ENCODE data around the gene CDYL.
"Not testable (repeated sequence)": the region's sequence is repeated elsewhere in the genome, so short reads cannot be mapped to it uniquely, and the experiment has no call there.

The CDYL gene

GRCh38 chr6:4848382-4849068 lies 72.3 kb downstream of the CDYL start:
- peaks cover 14% of the 10 kb centered on the region for H3K4me1 ChIP-seq (ENCODE audit: insufficient read depth, low read length)
- H3K4me3 ChIP-seq (ENCODE audit: low read length), result no peak overlapping the region
- H3K27me3 ChIP-seq (ENCODE audit: insufficient read depth, low read length), result no peaks in the 10 kb centered on the region
- H3K36me3 ChIP-seq (ENCODE audit: insufficient read depth, low read length), result no peaks in the 10 kb centered on the region
- H3K9ac ChIP-seq (ENCODE audit: low read depth, low read length), result no peak overlapping the region
- 64% methylated on average over 7 of the region's 7 CpGs for WGBS
- no peak overlapping the region for H3K27ac ChIP-seq (ENCODE audit: low read depth, low read length)
- H3K9me3 ChIP-seq (ENCODE audit: insufficient read depth, low read depth, low read length), result no peaks in the 10 kb centered on the region; the same call in 1 of the 2 replicates

GRCh38 chr6:4849226-4850022 lies 73.2 kb downstream of the CDYL start:
- H3K27ac ChIP-seq (ENCODE audit: low read depth, low read length), result no peak overlapping the region
- no peaks in the 10 kb centered on the region for H3K36me3 ChIP-seq (ENCODE audit: insufficient read depth, low read length)
- WGBS, result 89% methylated on average over 4 of the region's 4 CpGs

GRCh38 chr6:4851035-4851434 lies 74.8 kb downstream of the CDYL start:
- peaks cover 14% of the 10 kb centered on the region for H3K4me1 ChIP-seq (ENCODE audit: insufficient read depth, low read length)
- H3K36me3 ChIP-seq (ENCODE audit: insufficient read depth, low read length), result no peaks in the 10 kb centered on the region
- no peak overlapping the region for H3K9ac ChIP-seq (ENCODE audit: low read depth, low read length)
- no peak overlapping the region for H3K27ac ChIP-seq (ENCODE audit: low read depth, low read length)
- H3K27me3 ChIP-seq (ENCODE audit: insufficient read depth, low read length), result no peaks in the 10 kb centered on the region
- no peak overlapping the region for H3K4me3 ChIP-seq (ENCODE audit: low read length)
- H3K9me3 ChIP-seq (ENCODE audit: insufficient read depth, low read depth, low read length), result no peaks in the 10 kb centered on the region
- 93% methylated on average over 4 of the region's 4 CpGs for WGBS

More at GRCh38 chr6:4849226-4850022, 73.2 kb downstream of the CDYL start:
- Histone ChIP-seq H3K9me3 (ENCODE audit: insufficient read depth, low read depth, low read length) (no peaks in the 10 kb centered on the region), H3K9ac (ENCODE audit: low read depth, low read length) (no peak overlapping the region), H3K4me3 (ENCODE audit: low read length) (no peak overlapping the region), H3K27me3 (ENCODE audit: insufficient read depth, low read length) (no peaks in the 10 kb centered on the region), H3K4me1 (ENCODE audit: insufficient read depth, low read length) (peaks cover 14% of the 10 kb centered on the region)

- 84% methylated on average over 1 of the region's 1 CpG for WGBS
- H3K9ac ChIP-seq (ENCODE audit: low read depth, low read length); H3K9me3 ChIP-seq (ENCODE audit: insufficient read depth, low read depth, low read length); H3K4me3 ChIP-seq (ENCODE audit: low read length); H3K27ac ChIP-seq (ENCODE audit: low read depth, low read length); H3K27me3 ChIP-seq (ENCODE audit: insufficient read depth, low read length); H3K36me3 ChIP-seq (ENCODE audit: insufficient read depth, low read length): not testable (repeated sequence)
- peaks cover 14% of the 10 kb centered on the region for H3K4me1 ChIP-seq (ENCODE audit: insufficient read depth, low read length)
Observed at GRCh38 chr6:4852186-4852585, 76.0 kb downstream of the CDYL start.

GRCh38 chr6:4852938-4853337 lies 76.7 kb downstream of the CDYL start:
- Histone ChIP-seq H3K9ac (ENCODE audit: low read depth, low read length) (no peak overlapping the region), H3K27ac (ENCODE audit: low read depth, low read length) (no peak overlapping the region), H3K27me3 (ENCODE audit: insufficient read depth, low read length) (no peaks in the 10 kb centered on the region), H3K36me3 (ENCODE audit: insufficient read depth, low read length) (no peaks in the 10 kb centered on the region), H3K9me3 (ENCODE audit: insufficient read depth, low read depth, low read length) (no peaks in the 10 kb centered on the region), H3K4me1 (ENCODE audit: insufficient read depth, low read length) (peaks cover 6% of the 10 kb centered on the region; the same call in 1 of the 2 replicates), H3K4me3 (ENCODE audit: low read length) (no peak overlapping the region)
- WGBS, result 93% methylated on average over 5 of the region's 5 CpGs

GRCh38 chr6:4853349-4853748 lies 77.1 kb downstream of the CDYL start:
- Histone ChIP-seq H3K36me3 (ENCODE audit: insufficient read depth, low read length) (no peaks in the 10 kb centered on the region), H3K4me3 (ENCODE audit: low read length) (no peak overlapping the region), H3K4me1 (ENCODE audit: insufficient read depth, low read length) (peaks cover 2% of the 10 kb centered on the region; the same call in 1 of the 2 replicates), H3K27me3 (ENCODE audit: insufficient read depth, low read length) (no peaks in the 10 kb centered on the region), H3K9me3 (ENCODE audit: insufficient read depth, low read depth, low read length) (no peaks in the 10 kb centered on the region), H3K27ac (ENCODE audit: low read depth, low read length) (no peak overlapping the region), H3K9ac (ENCODE audit: low read depth, low read length) (no peak overlapping the region)
- 83% methylated on average over 4 of the region's 4 CpGs for WGBS

- no peaks in the 10 kb centered on the region for H3K27me3 ChIP-seq (ENCODE audit: insufficient read depth, low read length)
- no peak overlapping the region for H3K4me3 ChIP-seq (ENCODE audit: low read length)
- WGBS, result 90% methylated on average over 16 of the region's 16 CpGs
- H3K4me1 ChIP-seq (ENCODE audit: insufficient read depth, low read length), result peaks cover 4% of the 10 kb centered on the region; the same call in 1 of the 2 replicates
- H3K27ac ChIP-seq (ENCODE audit: low read depth, low read length), result no peak overlapping the region
- H3K9ac ChIP-seq (ENCODE audit: low read depth, low read length), result no peak overlapping the region
- H3K36me3 ChIP-seq (ENCODE audit: insufficient read depth, low read length), result no peaks in the 10 kb centered on the region
- no peaks in the 10 kb centered on the region for H3K9me3 ChIP-seq (ENCODE audit: insufficient read depth, low read depth, low read length)
Observed at GRCh38 chr6:4853782-4854511, 77.7 kb downstream of the CDYL start.

GRCh38 chr6:4856785-4857184 lies 80.6 kb downstream of the CDYL start:
- H3K27ac ChIP-seq (ENCODE audit: low read depth, low read length), result no peak overlapping the region
- H3K27me3 ChIP-seq (ENCODE audit: insufficient read depth, low read length), result no peaks in the 10 kb centered on the region
- no peaks in the 10 kb centered on the region for H3K9me3 ChIP-seq (ENCODE audit: insufficient read depth, low read depth, low read length)
- H3K36me3 ChIP-seq (ENCODE audit: insufficient read depth, low read length), result no peaks in the 10 kb centered on the region
- 90% methylated on average over 3 of the region's 3 CpGs for WGBS
- H3K4me3 ChIP-seq (ENCODE audit: low read length), result no peak overlapping the region
- H3K4me1 ChIP-seq (ENCODE audit: insufficient read depth, low read length), result peaks cover 6% of the 10 kb centered on the region
- no peak overlapping the region for H3K9ac ChIP-seq (ENCODE audit: low read depth, low read length)

- WGBS, result 96% methylated on average over 8 of the region's 8 CpGs
- Histone ChIP-seq H3K9ac (ENCODE audit: low read depth, low read length) (no peak overlapping the region), H3K4me3 (ENCODE audit: low read length) (no peak overlapping the region), H3K4me1 (ENCODE audit: insufficient read depth, low read length) (peaks cover 13% of the 10 kb centered on the region), H3K9me3 (ENCODE audit: insufficient read depth, low read depth, low read length) (no peaks in the 10 kb centered on the region), H3K36me3 (ENCODE audit: insufficient read depth, low read length) (no peaks in the 10 kb centered on the region), H3K27ac (ENCODE audit: low read depth, low read length) (no peak overlapping the region), H3K27me3 (ENCODE audit: insufficient read depth, low read length) (no peaks in the 10 kb centered on the region)
Observed at GRCh38 chr6:4858194-4859015, 82.2 kb downstream of the CDYL start.

- peaks cover 13% of the 10 kb centered on the region for H3K4me1 ChIP-seq (ENCODE audit: insufficient read depth, low read length)
- no peaks in the 10 kb centered on the region for H3K27me3 ChIP-seq (ENCODE audit: insufficient read depth, low read length)
- H3K9ac ChIP-seq (ENCODE audit: low read depth, low read length), result no peak overlapping the region
- 99% methylated on average over 2 of the region's 2 CpGs for WGBS
- H3K4me3 ChIP-seq (ENCODE audit: low read length), result no peak overlapping the region
- H3K36me3 ChIP-seq (ENCODE audit: insufficient read depth, low read length), result no peaks in the 10 kb centered on the region
- no peak overlapping the region for H3K27ac ChIP-seq (ENCODE audit: low read depth, low read length)
- H3K9me3 ChIP-seq (ENCODE audit: insufficient read depth, low read depth, low read length), result no peaks in the 10 kb centered on the region
Observed at GRCh38 chr6:4860387-4860786, 84.2 kb downstream of the CDYL start.

Measured in HUES64 (cell line).